IMR-90 (cell line): ENCODE measurements around the gene CCDC40. TPM values are rescaled to one million over a fixed set of nuclear protein-coding genes. Genes with fewer than 3 reads are reported as not detected.

Source experiments
- ATAC-seq: fragments of 200-7000 bp; cut with Tn5 transposase; 2 replicates; pipeline ENCODE4 v1.9.1; 2020; ENCODE audit warnings: low read depth, mild to moderate bottlenecking, moderate library complexity
- BruUV-seq: library from RNA; stranded (reverse); fragments of 400-500 nt; replicated peaks from 2 replicates; lab custom pipeline; 2021; lab: Mats Ljungman, UMichigan
- CTCF ChIA-PET: fragments of 300-600 bp; formaldehyde crosslinking; extraction: SDS; loops from one replicate; lab custom pipeline; 2021; ENCODE audit warnings: antibody characterized with exemption; lab: Yijun Ruan, JAX
- POLR2A ChIA-PET: fragments of 300-600 bp; sonication (Branson Sonifier 250); formaldehyde crosslinking; loops from one replicate; lab custom pipeline; 2022; ENCODE audit warnings: antibody characterized with exemption; ENCODE audit not compliant: unreplicated experiment; lab: Charles Lee
- DNase-seq: peaks from one replicate; pipeline ENCODE4 v3.0.0; 2013
- H2AFZ ChIP-seq: replicated peaks from 2 replicates; pipeline ENCODE3; 2013; ENCODE audit warnings: low read length, mild to moderate bottlenecking; ENCODE audit not compliant: poor library complexity
- H2AK5ac ChIP-seq: 2 replicates; pipeline ENCODE4 v1.6.1; 2013; ENCODE audit warnings: low read depth, low read length, inconsistent platforms
- H2AK9ac ChIP-seq: replicated peaks from 2 replicates; pipeline ENCODE3; 2013; ENCODE audit warnings: mild to moderate bottlenecking, low read depth, low read length, moderate library complexity; ENCODE audit not compliant: poor library complexity
- H2BK120ac ChIP-seq: 2 replicates; pipeline ENCODE4 v1.6.1; 2013; ENCODE audit warnings: low read depth, low read length, inconsistent platforms
- H2BK15ac ChIP-seq: 3 replicates; pipeline ENCODE4 v1.6.1; 2013; ENCODE audit warnings: low read depth, low read length, inconsistent platforms
- H2BK20ac ChIP-seq: 2 replicates; pipeline ENCODE4 v1.6.1; 2013; ENCODE audit warnings: low read depth, mild to moderate bottlenecking, inconsistent platforms, low read length, moderate library complexity
- H2BK5ac ChIP-seq: 2 replicates; pipeline ENCODE4 v1.6.1; 2013; ENCODE audit warnings: mild to moderate bottlenecking, low read depth, low read length, inconsistent platforms; ENCODE audit not compliant: poor library complexity, severe bottlenecking
- H3K14ac ChIP-seq: replicated peaks from 2 replicates; pipeline ENCODE4 v1.6.1; 2013; ENCODE audit warnings: low read depth, low read length, inconsistent platforms
- H3K18ac ChIP-seq: 2 replicates; pipeline ENCODE4 v1.6.1; 2013; ENCODE audit warnings: low read depth, low read length, control low read depth
- H3K23ac ChIP-seq: 2 replicates; pipeline ENCODE4 v1.6.1; 2013; ENCODE audit warnings: low read depth, low read length, inconsistent platforms
- H3K27ac ChIP-seq: 2 replicates; pipeline ENCODE4 v1.5.1; 2013; ENCODE audit warnings: mild to moderate bottlenecking, control low read depth, low read length; ENCODE audit not compliant: insufficient read depth
- H3K27me3 ChIP-seq: 2 replicates; pipeline ENCODE4 v1.6.1; 2013; ENCODE audit warnings: low read length; ENCODE audit not compliant: control insufficient read depth, insufficient read depth
- H3K36me3 ChIP-seq: 2 replicates; pipeline ENCODE4 v1.6.1; 2013; ENCODE audit warnings: low read length, mixed read lengths; ENCODE audit not compliant: control insufficient read depth, insufficient read depth
- H3K4ac ChIP-seq: 2 replicates; pipeline ENCODE4 v1.6.1; 2013; ENCODE audit warnings: low read depth, low read length, inconsistent platforms
- H3K4me1 ChIP-seq: 2 replicates; pipeline ENCODE4 v1.6.1; 2013; ENCODE audit warnings: low read length, mixed read lengths; ENCODE audit not compliant: control insufficient read depth, insufficient read depth
- H3K4me2 ChIP-seq: 2 replicates; pipeline ENCODE4 v1.6.1; 2013; ENCODE audit warnings: low read depth, mild to moderate bottlenecking, control low read depth, low read length, moderate library complexity
- H3K4me3 ChIP-seq: 2 replicates; pipeline ENCODE4 v1.5.1; 2013; ENCODE audit warnings: low read depth, mild to moderate bottlenecking, control low read depth, low read length, moderate library complexity; ENCODE audit not compliant: insufficient read depth
- H3K56ac ChIP-seq: 2 replicates; pipeline ENCODE4 v1.6.1; 2013; ENCODE audit warnings: low read length, inconsistent platforms; ENCODE audit not compliant: insufficient read depth; ENCODE audit errors: extremely low read depth
- H3K79me1 ChIP-seq, 2 experiments: 2 replicates each; pipeline ENCODE4 v1.6.1; 2013; ENCODE audit warnings: low read length in 2 of 2, inconsistent platforms in 1 of 2, low read depth in 1 of 2
- H3K9ac ChIP-seq: 2 replicates; pipeline ENCODE4 v1.6.1; 2013; ENCODE audit warnings: low read depth, low read length, control low read depth
- H3K9me1 ChIP-seq: 2 replicates; pipeline ENCODE4 v1.6.1; 2013; ENCODE audit warnings: low read length, inconsistent platforms; ENCODE audit not compliant: insufficient read depth
- H3K9me3 ChIP-seq: 2 replicates; pipeline ENCODE4 v1.6.1; 2013; ENCODE audit warnings: low read length; ENCODE audit not compliant: control insufficient read depth, insufficient read depth
- H4K20me1 ChIP-seq: 2 replicates; pipeline ENCODE4 v1.6.1; 2013; ENCODE audit warnings: low read length, inconsistent platforms; ENCODE audit not compliant: insufficient read depth
- H4K5ac ChIP-seq: 2 replicates; pipeline ENCODE4 v1.6.1; 2013; ENCODE audit warnings: mild to moderate bottlenecking, low read depth, low read length, control low read depth
- H4K8ac ChIP-seq, 2 experiments: 2 replicates each; pipeline ENCODE4 v1.6.1; 2013; ENCODE audit warnings: low read depth in 2 of 2, low read length in 2 of 2, control low read depth in 1 of 2, inconsistent platforms in 1 of 2
- H4K91ac ChIP-seq: 2 replicates; pipeline ENCODE4 v1.6.1; 2013; ENCODE audit warnings: low read depth, low read length, inconsistent platforms; ENCODE audit not compliant: insufficient read depth
- BHLHE40 ChIP-seq: fragments of 150-350 bp; IDR thresholded peaks from 2 replicates; pipeline ENCODE4 v1.6.1; 2016; ENCODE audit warnings: mild to moderate bottlenecking, low read depth, low read length
- CEBPB ChIP-seq: IDR thresholded peaks from 2 replicates; pipeline ENCODE4 v1.6.1; 2012; ENCODE audit warnings: low read depth, low read length, improper control_type of control experiment
- CHD1 ChIP-seq: IDR thresholded peaks from 2 replicates; pipeline ENCODE4 v1.6.1; 2012; ENCODE audit warnings: low read depth, low read length, improper control_type of control experiment
- CTCF ChIP-seq: conservative IDR thresholded peaks from 2 replicates; pipeline ENCODE4 v1.5.1; 2012; ENCODE audit warnings: mild to moderate bottlenecking, low read depth, low read length, improper control_type of control experiment
- ELK1 ChIP-seq: fragments of 150-350 bp; IDR thresholded peaks from 2 replicates; pipeline ENCODE4 v1.6.1; 2016; ENCODE audit warnings: low read depth, mild to moderate bottlenecking, low read length, moderate library complexity, borderline replicate concordance
- FOS ChIP-seq: fragments of 150-350 bp; IDR thresholded peaks from 2 replicates; pipeline ENCODE4 v1.6.1; 2016; ENCODE audit warnings: low read depth, low read length
- MAFK ChIP-seq: IDR thresholded peaks from 2 replicates; pipeline ENCODE4 v1.6.1; 2012; ENCODE audit warnings: low read depth, low read length, improper control_type of control experiment
- MAZ ChIP-seq: IDR thresholded peaks from 2 replicates; pipeline ENCODE4 v1.6.1; 2012; ENCODE audit warnings: low read depth, mild to moderate bottlenecking, low read length, improper control_type of control experiment, moderate library complexity, borderline replicate concordance
- MXI1 ChIP-seq: IDR thresholded peaks from 2 replicates; pipeline ENCODE4 v1.6.1; 2012; ENCODE audit warnings: low read depth, mild to moderate bottlenecking, low read length, moderate library complexity, borderline replicate concordance
- NFE2L2 ChIP-seq: fragments of 150-350 bp; IDR thresholded peaks from 2 replicates; pipeline ENCODE4 v1.6.1; 2016; ENCODE audit warnings: low read depth, mild to moderate bottlenecking, low read length
- POLR2A ChIP-seq: IDR thresholded peaks from 2 replicates; pipeline ENCODE4 v1.6.1; 2012; ENCODE audit warnings: mild to moderate bottlenecking, low read depth, low read length
- RAD21 ChIP-seq: IDR thresholded peaks from 2 replicates; pipeline ENCODE4 v1.6.1; 2012; ENCODE audit warnings: low read length, improper control_type of control experiment
- RCOR1 ChIP-seq: IDR thresholded peaks from 2 replicates; pipeline ENCODE4 v1.6.1; 2012; ENCODE audit warnings: mild to moderate bottlenecking, low read length, improper control_type of control experiment; ENCODE audit not compliant: insufficient replicate concordance
- RFX5 ChIP-seq: IDR thresholded peaks from 2 replicates; pipeline ENCODE4 v1.8.0; 2012; ENCODE audit warnings: low read depth, mild to moderate bottlenecking, low read length, moderate library complexity
- SMC3 ChIP-seq: fragments of 150-350 bp; IDR thresholded peaks from 2 replicates; pipeline ENCODE4 v1.6.1; 2016; ENCODE audit warnings: low read depth, mild to moderate bottlenecking, antibody characterized with exemption, low read length, moderate library complexity
- USF2 ChIP-seq: fragments of 150-350 bp; IDR thresholded peaks from 2 replicates; pipeline ENCODE4 v1.6.1; 2017; ENCODE audit warnings: mild to moderate bottlenecking, antibody characterized with exemption, low read length, low read depth
- WGBS, 2 experiments: methylation state at CpG; one replicate each; pipeline versions ENCODE4 v1.1.5 to v1.1.7; 2013; ENCODE audit warnings: missing lambda C conversion rate in 2 of 2; ENCODE audit not compliant: insufficient read length in 1 of 2; ENCODE audit errors: extremely low coverage in 2 of 2; 5-methylcytosine and 5-hydroxymethylcytosine counted together
- dilution Hi-C: fragments of 300-500 bp; cut with HindIII; formaldehyde crosslinking; loops from one replicate; pipeline ENCODE4 v1.14.3; 2018; ENCODE audit warnings: low sequenced_read_pairs; ENCODE audit not compliant: unreplicated experiment
- in situ Hi-C: fragments of 300-500 bp; cut with MboI; formaldehyde crosslinking; loops from 3 replicates; pipeline ENCODE4 v1.14.3; 2019; ENCODE audit warnings: low sequenced_read_pairs, inconsistent platforms, mixed read lengths
- intact Hi-C: fragments of 100-400 bp; cut with micrococcal nuclease; formaldehyde crosslinking; loops from 2 replicates; pipeline ENCODE4 v1.10.0; 2022
- polyA plus RNA-seq, 3 experiments: library from polyadenylated mRNA; depleted of rRNA; stranded (reverse); fragments of >200 nt; gene quantifications; 2 replicates each; pipeline ENCODE4 v1.2.3, GENCODE V29; 2012; ENCODE audit warnings: low replicate concordance in 1 of 3
- total RNA-seq: library from RNA; depleted of rRNA; stranded (reverse); fragments of >200 nt; gene quantifications from 2 replicates; pipeline ENCODE4 v1.2.3, GENCODE V29; 2012

The CCDC40 gene
- total and polyA plus RNA-seq, 2 of the 4 experiments (the other 2 are of a cell fraction): 0.90 to 4.7 TPM

GRCh38 chr17:79995696-79996095, 40.7 kb upstream of the CCDC40 start:
- Histone ChIP-seq H4K5ac (no peak overlapping the region), H2BK120ac (no peak overlapping the region), H2BK5ac (no peak overlapping the region), H2BK20ac (no peak overlapping the region), H3K9me3 (no peaks in the 10 kb centered on the region), H3K4ac (no peak overlapping the region), H3K56ac (no peak overlapping the region), H3K18ac (no peak overlapping the region), H2AK5ac (no peak overlapping the region), H3K14ac (no peak overlapping the region), H4K91ac (no peak overlapping the region), H3K23ac (no peak overlapping the region), H4K8ac (no peak overlapping the region), H3K9ac (no peak overlapping the region), H2BK15ac (no peak overlapping the region), H3K4me2 (no peak overlapping the region), H2AK9ac (no peak overlapping the region), H3K79me1 (peaks cover 9 to 28% of the 10 kb centered on the region in 2 experiments; a peak in 3 of 4 replicates), H3K27ac (no peak overlapping the region), H4K20me1 (peaks cover 6% of the 10 kb centered on the region; the same call in 1 of the 2 replicates), H3K4me3 (no peak overlapping the region), H3K27me3 (no peaks in the 10 kb centered on the region), H3K9me1 (peaks cover 15% of the 10 kb centered on the region), H3K36me3 (peaks cover 9% of the 10 kb centered on the region), H2AFZ (no peak overlapping the region), H3K4me1 (peaks cover 26% of the 10 kb centered on the region)
- no TSS peak for BruUV-seq
- ChIA-PET POLR2A (no interaction called here), CTCF (interaction anchor here (0.6 kb wide), 1 partner anchor 50 kb away, joined by 5 read pairs; no protein-coding TSS in a partner anchor)
- DNase-seq (no peak), ATAC-seq (no peak)
- intact Hi-C loops: no loop called here
- in situ Hi-C loops: no loop called here
- dilution Hi-C loops: no loop called here
- no peak for TF ChIP-seq FOS
- TF ChIP-seq BHLHE40: no peak
- no peak for TF ChIP-seq CHD1
- no peak for TF ChIP-seq NFE2L2
- no peak for TF ChIP-seq USF2
- TF ChIP-seq CTCF: no peak
- no peak for TF ChIP-seq RCOR1
- no peak for TF ChIP-seq RFX5
- no peak for TF ChIP-seq RAD21
- no peak for TF ChIP-seq POLR2A
- TF ChIP-seq ELK1: no peak
- TF ChIP-seq MAFK: no peak
- no peak for TF ChIP-seq CEBPB
- no peak for TF ChIP-seq SMC3
- no peak for TF ChIP-seq MXI1
- TF ChIP-seq MAZ: no peak
- no CpG with 5 or more reads among the region's 8 CpGs for WGBS, 2 experiments
